Activated naive CD8-positive, alpha-beta T cell treated with anti-CD3 and anti-CD28 coated beads, Interleukin-2, amount 50 U/mL, for 24 hours (primary cell): Measurements from ENCODE around the gene UNC13C.

ENCODE experiments used
- ATAC-seq: fragments of 150-1000 bp; cut with Tn5 transposase; one replicate; pipeline ENCODE4 v1.10.0; 2021
- DNase-seq: peaks from one replicate; pipeline ENCODE4 v3.0.0; 2021
- H3K27ac Mint-ChIP-seq: one replicate; pipeline ENCODE4 v1.8.0; 2021; ENCODE audit warnings: mild to moderate bottlenecking, mixed read lengths
- H3K27me3 Mint-ChIP-seq: one replicate; pipeline ENCODE4 v1.8.0; 2021; ENCODE audit warnings: mixed read lengths
- H3K36me3 Mint-ChIP-seq: one replicate; pipeline ENCODE4 v1.8.0; 2021; ENCODE audit warnings: low read depth, mixed read lengths
- H3K4me1 Mint-ChIP-seq: one replicate; pipeline ENCODE4 v1.8.0; 2021; ENCODE audit warnings: mixed read lengths
- H3K4me3 Mint-ChIP-seq: one replicate; pipeline ENCODE4 v1.8.0; 2021; ENCODE audit warnings: mild to moderate bottlenecking, moderate library complexity, mixed read lengths
- H3K9me3 Mint-ChIP-seq: one replicate; pipeline ENCODE4 v1.8.0; 2021; ENCODE audit warnings: mixed read lengths

UNC13C gene

DNA sequence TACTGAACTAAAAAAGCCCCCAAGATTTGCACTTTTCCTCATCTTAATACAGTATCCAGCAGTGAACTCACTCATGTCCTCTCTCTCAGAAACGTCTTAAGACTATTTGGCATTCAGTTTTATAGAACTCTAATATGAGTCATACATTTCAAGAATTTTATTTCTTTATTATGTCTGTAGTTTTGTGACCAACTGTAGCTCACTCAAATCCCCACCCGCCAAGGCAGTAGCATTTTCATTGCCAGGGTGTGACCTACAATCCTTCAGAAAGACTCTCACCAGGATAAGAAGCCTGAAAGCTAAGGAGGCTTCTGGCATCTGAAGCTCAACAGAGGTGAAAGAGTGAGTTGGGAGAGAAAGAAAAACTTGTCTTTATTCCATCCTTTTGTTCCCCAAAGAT is 681.4 kb downstream of the UNC13C start:
- ATAC-seq (no peak), DNase-seq (no peak)
- H3K9me3 Mint-ChIP-seq, result no peaks in the 10 kb centered on the region
- no peaks in the 10 kb centered on the region for H3K4me1 Mint-ChIP-seq
- no peaks in the 10 kb centered on the region for H3K27me3 Mint-ChIP-seq
- no peaks in the 10 kb centered on the region for H3K36me3 Mint-ChIP-seq
- no peak overlapping the region for H3K4me3 Mint-ChIP-seq
- H3K27ac Mint-ChIP-seq, result no peak overlapping the region

DNA sequence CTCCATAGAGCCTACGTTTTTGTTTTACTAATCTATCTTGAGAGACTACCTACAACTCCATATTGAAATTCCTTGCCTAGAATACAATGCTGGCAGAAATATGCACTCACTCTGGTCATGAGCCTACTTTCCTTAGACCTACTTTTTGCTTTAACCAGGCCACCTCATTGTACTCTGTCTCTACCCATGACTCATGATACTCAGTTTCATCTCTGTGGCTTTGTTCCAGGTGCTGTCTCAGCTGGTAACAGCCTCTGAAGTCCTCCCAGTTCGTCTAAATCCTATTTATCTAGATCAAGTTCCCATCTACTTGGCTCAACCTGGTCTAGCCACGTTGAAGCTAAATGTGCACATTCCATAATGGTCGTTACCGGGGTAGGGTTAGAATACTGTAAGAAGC is 682.1 kb downstream of the UNC13C start:
- DNase-seq, result no peak
- H3K4me1 Mint-ChIP-seq, result no peaks in the 10 kb centered on the region
- no peaks in the 10 kb centered on the region for H3K9me3 Mint-ChIP-seq
- H3K36me3 Mint-ChIP-seq, result no peaks in the 10 kb centered on the region
- H3K27me3 Mint-ChIP-seq, result no peaks in the 10 kb centered on the region
- no peak for ATAC-seq
- H3K27ac Mint-ChIP-seq, result no peak overlapping the region
- H3K4me3 Mint-ChIP-seq, result no peak overlapping the region

DNA sequence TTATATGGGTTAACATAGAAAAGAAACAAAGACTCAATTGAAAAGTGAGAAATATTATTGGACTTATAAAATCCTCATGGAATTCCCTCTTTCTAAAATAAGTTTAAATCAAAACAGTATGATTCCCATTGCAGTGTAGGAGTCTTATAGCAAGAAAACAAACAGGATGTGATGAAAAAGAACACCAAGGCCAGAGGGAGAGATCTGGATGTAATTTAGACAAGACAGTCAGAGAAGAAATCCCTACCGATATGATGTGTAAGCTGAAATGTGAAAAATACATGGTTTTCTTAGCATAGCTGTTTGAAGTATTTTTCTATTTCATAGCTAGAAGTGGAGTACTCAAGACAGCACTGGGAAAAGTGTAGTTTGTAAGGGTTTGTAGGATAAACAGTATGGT is 697.0 kb downstream of the UNC13C start:
- no peak overlapping the region for H3K27ac Mint-ChIP-seq
- no peaks in the 10 kb centered on the region for H3K27me3 Mint-ChIP-seq
- no peaks in the 10 kb centered on the region for H3K4me1 Mint-ChIP-seq
- H3K9me3 Mint-ChIP-seq, result peaks cover 26% of the 10 kb centered on the region
- ATAC-seq (no peak), DNase-seq (no peak)
- H3K4me3 Mint-ChIP-seq, result no peak overlapping the region
- peaks cover 2% of the 10 kb centered on the region for H3K36me3 Mint-ChIP-seq

DNA sequence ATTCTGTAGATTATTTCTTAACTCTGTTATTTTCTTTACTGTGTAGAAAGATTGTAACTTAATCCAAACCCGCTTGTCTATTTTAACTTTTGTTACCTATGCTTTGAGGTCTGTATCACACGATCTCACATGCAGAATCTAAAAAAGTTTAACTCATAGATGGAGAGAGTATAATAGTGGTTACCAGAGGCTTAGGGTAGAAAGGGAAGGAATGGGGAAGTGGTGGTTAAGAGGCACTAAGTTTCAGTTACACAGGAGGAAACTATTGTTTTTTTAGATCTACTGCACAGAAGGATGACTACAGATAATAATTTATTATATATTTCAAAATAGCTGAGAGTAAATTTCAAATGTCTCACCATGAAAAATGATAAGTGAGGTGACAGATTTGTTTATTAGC is 703.3 kb downstream of the UNC13C start:
- H3K4me3 Mint-ChIP-seq, result no peak overlapping the region
- H3K4me1 Mint-ChIP-seq, result no peaks in the 10 kb centered on the region
- H3K27me3 Mint-ChIP-seq, result no peaks in the 10 kb centered on the region
- H3K9me3 Mint-ChIP-seq, result no peaks in the 10 kb centered on the region
- ATAC-seq (no peak), DNase-seq (no peak)
- H3K36me3 Mint-ChIP-seq, result no peaks in the 10 kb centered on the region
- H3K27ac Mint-ChIP-seq, result no peak overlapping the region
